Left ventricle myocardium inferior (tissue), 1 donor: ENCODE data around the gene SNX13. TPM values are rescaled to one million over a fixed set of nuclear protein-coding genes. Genes with fewer than 3 reads are reported as not detected.

Experiments
- DNase-seq: peaks from one replicate; pipeline ENCODE4 v3.0.0-alpha.2; 2020
- H3K27ac ChIP-seq: fragments of 200-600 bp; replicated peaks from 2 replicates; pipeline ENCODE4 v1.8.0; 2021
- H3K27me3 ChIP-seq: fragments of 200-600 bp; 2 replicates; pipeline ENCODE4 v1.8.0; 2021; ENCODE audit warnings: low read depth
- H3K36me3 ChIP-seq: fragments of 200-600 bp; 2 replicates; pipeline ENCODE4 v1.8.0; 2021
- H3K4me1 ChIP-seq: fragments of 200-600 bp; 2 replicates; pipeline ENCODE4 v1.8.0; 2021
- H3K4me3 ChIP-seq: fragments of 200-600 bp; 2 replicates; pipeline ENCODE4 v1.8.0; 2021; ENCODE audit warnings: mild to moderate bottlenecking, moderate library complexity
- H3K9me3 ChIP-seq: fragments of 200-600 bp; replicated peaks from 2 replicates; pipeline ENCODE4 v1.8.0; 2021
- CTCF ChIP-seq: fragments of 200-600 bp; IDR thresholded peaks from 2 replicates; pipeline ENCODE4 v1.8.0; 2021; ENCODE audit warnings: antibody characterized with exemption, mild to moderate bottlenecking, borderline replicate concordance
- intact Hi-C: fragments of 100-400 bp; cut with micrococcal nuclease; formaldehyde crosslinking; loops from one replicate; pipeline ENCODE4 v1.11.0; 2022
- total RNA-seq: library from RNA; stranded (reverse); fragmentation: NEBNext Ultra II Directional; extraction: Animal tissue kit (Norgen Biotek cat#: 25700); gene quantifications from one replicate; pipeline ENCODE4 v1.2.1, GENCODE V29; 2021
- donor health status: DM: no; HTN: yes; CAD: no; lungs with severe emphysema.

SNX13 gene
- total RNA-seq, 1 donor from 2014 or later, result 42.2 TPM

- no peak for TF ChIP-seq CTCF
- Histone ChIP-seq H3K27me3 (no peaks in the 10 kb centered on the region), H3K36me3 (no peaks in the 10 kb centered on the region), H3K27ac (no peak overlapping the region), H3K9me3 (no peaks in the 10 kb centered on the region), H3K4me1 (no peaks in the 10 kb centered on the region), H3K4me3 (no peak overlapping the region)
- intact Hi-C loops, result no loop called here
- DNase-seq, result no peak
Measured at GRCh38 chr7:17743316-17743715, 197.0 kb downstream of the SNX13 start.

- no peak for TF ChIP-seq CTCF
- no peaks in the 10 kb centered on the region for H3K9me3 ChIP-seq
- no peak overlapping the region for H3K27ac ChIP-seq
- no peak for DNase-seq
- H3K36me3 ChIP-seq, result no peaks in the 10 kb centered on the region
- no peaks in the 10 kb centered on the region for H3K27me3 ChIP-seq
- H3K4me3 ChIP-seq, result no peak overlapping the region
- intact Hi-C loops, result no loop called here
- H3K4me1 ChIP-seq, result no peaks in the 10 kb centered on the region
Measured at GRCh38 chr7:17741426-17741825, 198.9 kb downstream of the SNX13 start.

Other genes with a start within 250 kb of the SNX13 start
- gene PRPS1L1, start 87.4 kb upstream of the SNX13 start, total RNA-seq, result not detected